Parathyroid adenoma (tissue), 2 donors: ENCODE data around the gene UBA6.
"Not testable (repeated sequence)": the region's sequence is repeated elsewhere in the genome, so short reads cannot be mapped to it uniquely, and the experiment has no call there.

Experiments
- H2AFZ ChIP-seq: fragments of 300-600 bp; sonication (generic); one replicate; pipeline ENCODE4 v1.7.0; 2017; ENCODE audit warnings: antibody characterized with exemption, mild to moderate bottlenecking
- H3K27ac ChIP-seq: fragments of 300-600 bp; sonication (generic); one replicate; pipeline ENCODE4 v1.7.0; 2017
- H3K27me3 ChIP-seq: fragments of 300-600 bp; sonication (generic); one replicate; pipeline ENCODE4 v1.7.0; 2017; ENCODE audit warnings: low read length; ENCODE audit not compliant: control insufficient read depth, insufficient read depth
- H3K36me3 ChIP-seq: fragments of 300-600 bp; sonication (generic); one replicate; pipeline ENCODE4 v1.7.0; 2017; ENCODE audit warnings: low read length; ENCODE audit not compliant: control insufficient read depth, insufficient read depth
- H3K4me1 ChIP-seq: fragments of 300-600 bp; sonication (generic); one replicate; pipeline ENCODE4 v1.7.0; 2017; ENCODE audit warnings: control low read depth
- H3K4me2 ChIP-seq: fragments of 300-600 bp; sonication (generic); one replicate; pipeline ENCODE4 v1.7.0; 2017; ENCODE audit warnings: low read length
- H3K4me3 ChIP-seq: fragments of 300-600 bp; sonication (generic); one replicate; pipeline ENCODE4 v1.7.0; 2017; ENCODE audit warnings: low read depth, low read length
- H3K79me2 ChIP-seq: fragments of 300-600 bp; sonication (generic); one replicate; pipeline ENCODE4 v1.7.0; 2017; ENCODE audit warnings: control low read depth
- H3K9ac ChIP-seq: fragments of 300-600 bp; sonication (generic); one replicate; pipeline ENCODE4 v1.7.0; 2017; ENCODE audit warnings: mild to moderate bottlenecking
- H3K9me3 ChIP-seq: fragments of 300-600 bp; sonication (generic); one replicate; pipeline ENCODE4 v1.7.0; 2017; ENCODE audit warnings: low read length; ENCODE audit not compliant: control insufficient read depth
- CTCF ChIP-seq: fragments of 300-600 bp; sonication (generic); IDR thresholded peaks from one replicate; pipeline ENCODE4 v1.7.0; 2017; ENCODE audit warnings: antibody characterized with exemption, mild to moderate bottlenecking
- donor health status: primary hyperparathyroidism.

UBA6 gene

GRCh38 chr4:67660418-67660817, 40.5 kb downstream of the UBA6 start:
- no peak overlapping the region for H3K4me3 ChIP-seq
- no peaks in the 10 kb centered on the region for H3K9me3 ChIP-seq
- no peaks in the 10 kb centered on the region for H3K4me1 ChIP-seq
- no peak overlapping the region for H2AFZ ChIP-seq
- no peak overlapping the region for H3K4me2 ChIP-seq
- H3K27me3 ChIP-seq: no peaks in the 10 kb centered on the region
- H3K27ac ChIP-seq: no peak overlapping the region
- no peaks in the 10 kb centered on the region for H3K36me3 ChIP-seq
- H3K79me2 ChIP-seq: no peaks in the 10 kb centered on the region
- H3K9ac ChIP-seq: no peak overlapping the region
- TF ChIP-seq CTCF: no peak

- no peaks in the 10 kb centered on the region for H3K27me3 ChIP-seq
- no peaks in the 10 kb centered on the region for H3K36me3 ChIP-seq
- no peak overlapping the region for H3K27ac ChIP-seq
- no peak overlapping the region for H2AFZ ChIP-seq
- TF ChIP-seq CTCF: no peak
- no peak overlapping the region for H3K4me3 ChIP-seq
- no peaks in the 10 kb centered on the region for H3K4me1 ChIP-seq
- H3K9ac ChIP-seq: no peak overlapping the region
- no peak overlapping the region for H3K4me2 ChIP-seq
- no peaks in the 10 kb centered on the region for H3K79me2 ChIP-seq
- H3K9me3 ChIP-seq: no peaks in the 10 kb centered on the region
These were observed 41.9 kb downstream of the UBA6 start for GRCh38 chr4:67659065-67659464.

- no peak for TF ChIP-seq CTCF
- Histone ChIP-seq H3K9ac (no peak overlapping the region), H3K27me3 (no peaks in the 10 kb centered on the region), H3K79me2 (no peaks in the 10 kb centered on the region), H3K4me3 (no peak overlapping the region), H3K27ac (no peak overlapping the region), H3K9me3 (no peaks in the 10 kb centered on the region), H2AFZ (no peak overlapping the region), H3K4me2 (no peak overlapping the region), H3K4me1 (no peaks in the 10 kb centered on the region), H3K36me3 (no peaks in the 10 kb centered on the region)
These were observed 42.7 kb downstream of the UBA6 start for GRCh38 chr4:67658302-67658701.

GRCh38 chr4:67651536-67651935, 49.4 kb downstream of the UBA6 start:
- Histone ChIP-seq H3K79me2 (no peaks in the 10 kb centered on the region), H3K9me3 (no peaks in the 10 kb centered on the region), H3K4me1 (no peaks in the 10 kb centered on the region), H3K27ac (no peak overlapping the region), H2AFZ (no peak overlapping the region), H3K4me2 (no peak overlapping the region), H3K9ac (no peak overlapping the region), H3K27me3 (no peaks in the 10 kb centered on the region), H3K36me3 (no peaks in the 10 kb centered on the region), H3K4me3 (no peak overlapping the region)
- TF ChIP-seq CTCF: no peak

GRCh38 chr4:67638136-67638535, 62.8 kb downstream of the UBA6 start:
- no peak for TF ChIP-seq CTCF
- no peak overlapping the region for H2AFZ ChIP-seq
- no peak overlapping the region for H3K27ac ChIP-seq
- H3K9ac ChIP-seq: no peak overlapping the region
- no peaks in the 10 kb centered on the region for H3K79me2 ChIP-seq
- H3K9me3 ChIP-seq: no peaks in the 10 kb centered on the region
- no peaks in the 10 kb centered on the region for H3K36me3 ChIP-seq
- no peaks in the 10 kb centered on the region for H3K4me1 ChIP-seq
- H3K4me3 ChIP-seq: no peak overlapping the region
- H3K4me2 ChIP-seq: no peak overlapping the region
- H3K27me3 ChIP-seq: no peaks in the 10 kb centered on the region

GRCh38 chr4:67636978-67637377, 64.0 kb downstream of the UBA6 start:
- H3K4me2 ChIP-seq, H3K4me1 ChIP-seq, H3K9ac ChIP-seq, H3K36me3 ChIP-seq, H3K4me3 ChIP-seq, H3K27ac ChIP-seq, H2AFZ ChIP-seq, H3K27me3 ChIP-seq, H3K9me3 ChIP-seq, H3K79me2 ChIP-seq: not testable (repeated sequence)
